GM10266 (cell line): ENCODE data around the gene CHST11.

Experiments used
- DNase-seq: peaks from one replicate; pipeline ENCODE4 v3.0.0; 2012; ENCODE audit errors: extremely low spot score
- CTCF ChIP-seq: IDR thresholded peaks from 2 replicates; pipeline ENCODE4 v1.5.1; 2012; ENCODE audit warnings: mild to moderate bottlenecking, low read depth; ENCODE audit not compliant: control insufficient read depth, insufficient read depth; ENCODE audit errors: missing control alignments

Gene CHST11

GRCh38 chr12:104453133-104453532 is 3.6 kb upstream of the CHST11 start:
- no peak for DNase-seq
- no peak for TF ChIP-seq CTCF

DNA sequence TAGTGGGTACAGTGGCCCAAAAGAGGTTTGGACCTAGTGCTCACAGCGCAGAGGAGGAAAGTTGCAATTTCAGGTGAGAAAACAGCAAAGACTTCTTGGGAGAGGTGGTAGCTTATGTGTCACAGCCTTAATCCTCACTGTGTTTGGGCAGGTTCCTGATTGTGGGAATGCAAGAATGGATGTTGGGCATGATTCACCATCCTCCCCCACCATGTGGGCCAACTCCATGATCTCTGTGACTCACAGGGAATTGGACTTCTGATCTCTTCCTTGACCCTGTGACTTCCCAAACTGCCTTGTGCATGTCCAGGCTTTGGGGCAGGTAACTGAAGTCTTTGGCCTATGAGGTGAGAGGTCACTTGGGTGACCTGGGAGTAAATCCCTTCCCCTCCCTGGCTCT is 1.8 kb upstream of the CHST11 start:
- no peak for DNase-seq
- TF ChIP-seq CTCF = no peak

GRCh38 chr12:104455578-104456416 is 951 bp upstream of the CHST11 start:
- DNase-seq = no peak
- TF ChIP-seq CTCF = no peak

GRCh38 chr12:104456950-104457745 is 400 bp downstream of the CHST11 start:
- peak; percentile 62 for TF ChIP-seq CTCF
- DNase-seq = peak; percentile 71

GRCh38 chr12:104457746-104458693 is 1.3 kb downstream of the CHST11 start:
- DNase-seq = peak; percentile 74

More at GRCh38 chr12:104457746-104458693, 1.3 kb downstream of the CHST11 start:
- TF ChIP-seq CTCF = no peak
